ENCODE measurements around the gene KYNU. TPM values are rescaled to one million over a fixed set of nuclear protein-coding genes. Genes with fewer than 3 reads are reported as not detected.
A peak's percentile ranks its signal among the peaks of the same experiment; 100 is the strongest.

KYNU gene
- total RNA-seq, 1 experiment from 2014 or later: 0.37 TPM

DNA sequence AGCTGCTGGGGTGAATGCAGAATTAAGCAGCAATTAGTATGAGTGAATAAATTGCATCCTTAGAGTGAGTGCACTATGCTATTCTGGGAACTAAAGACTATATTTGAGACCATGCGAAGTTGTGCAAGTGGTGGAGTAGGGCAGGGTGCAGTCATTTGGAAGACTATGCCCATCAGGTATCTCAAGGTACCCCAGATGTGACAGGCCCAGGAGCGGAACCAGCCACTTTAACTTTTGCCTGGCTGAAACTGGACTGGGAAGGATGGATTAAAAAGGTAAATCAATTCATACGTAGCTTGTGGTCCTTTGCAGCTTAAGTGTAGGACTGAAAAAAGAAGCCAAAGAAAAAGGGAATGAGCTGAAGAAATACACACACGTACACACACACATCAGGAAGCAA, 1.7 kb downstream of the KYNU start:
- peaks cover 1 to 5% of the 10 kb centered on the region in 2 experiments; a peak in 3 of 4 replicates for H3K4me1 Mint-ChIP-seq
- Histone ChIP-seq H3K14ac (ENCODE audit: insufficient read depth, low read length) (no peak overlapping the region), H4K91ac (ENCODE audit: insufficient read length, low read depth, low read length) (no peak overlapping the region), H2BK15ac (ENCODE audit: low read depth, low read length) (no peak overlapping the region), H3K23me2 (ENCODE audit: insufficient read length, low read depth, low read length, poor library complexity, severe bottlenecking) (no peaks in the 10 kb centered on the region), H3K79me1 (ENCODE audit: insufficient read depth, low read depth, low read length, poor library complexity, severe bottlenecking) (no peaks in the 10 kb centered on the region), H4K20me1 (ENCODE audit: control insufficient read depth, insufficient read depth, insufficient read length) (no peaks in the 10 kb centered on the region), H2BK20ac (ENCODE audit: low read depth, low read length, poor library complexity, severe bottlenecking) (no peak overlapping the region), H3K27me3 (ENCODE audit: insufficient read depth, low read length) (no peaks in the 10 kb centered on the region), H3K23ac (ENCODE audit: insufficient read length, low read depth, low read length) (no peak overlapping the region), H3K27ac (ENCODE audit: insufficient read length, low read depth, low read length) (no peak overlapping the region), H4K5ac (ENCODE audit: insufficient read length, low read depth, low read length) (no peak overlapping the region), H3K4ac (ENCODE audit: low read depth, low read length) (no peak overlapping the region), H3K4me2 (ENCODE audit: insufficient read depth, insufficient read length, low read length) (no peak overlapping the region), H4K8ac (replicated peaks; ENCODE audit: insufficient read length, low read depth, low read length) (no peak overlapping the region), H3K9me3 (ENCODE audit: control insufficient read depth, low read depth, low read length) (no peaks in the 10 kb centered on the region), H3K9ac (ENCODE audit: extremely low read depth, insufficient read length, low read length) (no peak overlapping the region), H2AK5ac (ENCODE audit: insufficient read length, low read length) (no peak overlapping the region), H2BK12ac (ENCODE audit: insufficient read length, low read depth, low read length) (no peak overlapping the region), H2BK5ac (ENCODE audit: insufficient read length, low read length) (no peak overlapping the region), H3K18ac (ENCODE audit: insufficient read length, low read depth, low read length) (no peak overlapping the region), H3K56ac (ENCODE audit: insufficient read length, low read depth, low read length) (no peak overlapping the region), H2AFZ (ENCODE audit: low read length) (no peak overlapping the region), H3K4me1 (ENCODE audit: insufficient read depth, low read length) (no peaks in the 10 kb centered on the region), H2BK120ac (ENCODE audit: low read depth, low read length, poor library complexity, severe bottlenecking) (no peak overlapping the region), H3K79me2 (ENCODE audit: insufficient read depth, low read length) (no peaks in the 10 kb centered on the region), H3T11ph (ENCODE audit: low read length) (no peak overlapping the region)
- WGBS (ENCODE audit: extremely low coverage, insufficient read length, low lambda C conversion rate): no CpG with 5 or more reads among the region's 4 CpGs
- peak overlapping the region in 1 of 3 experiments; percentile 44; a peak in 1 of 7 replicates for H3K27ac Mint-ChIP-seq
- H3K4me3 Mint-ChIP-seq: no peak overlapping the region
- H3K36me3 Mint-ChIP-seq (ENCODE audit: insufficient read depth in 1 of 3, low read depth in 3 of 3): peaks cover 0 to 4% (median 2%) of the 10 kb centered on the region in 3 experiments; a peak in 3 of 7 replicates
- peaks cover 0 to 2% of the 10 kb centered on the region in 2 experiments; a peak in 2 of 5 replicates for H3K9me3 Mint-ChIP-seq
- no peaks in the 10 kb centered on the region for H3K27me3 Mint-ChIP-seq (ENCODE audit: low read depth)
- TF ChIP-seq, protein P1, sequence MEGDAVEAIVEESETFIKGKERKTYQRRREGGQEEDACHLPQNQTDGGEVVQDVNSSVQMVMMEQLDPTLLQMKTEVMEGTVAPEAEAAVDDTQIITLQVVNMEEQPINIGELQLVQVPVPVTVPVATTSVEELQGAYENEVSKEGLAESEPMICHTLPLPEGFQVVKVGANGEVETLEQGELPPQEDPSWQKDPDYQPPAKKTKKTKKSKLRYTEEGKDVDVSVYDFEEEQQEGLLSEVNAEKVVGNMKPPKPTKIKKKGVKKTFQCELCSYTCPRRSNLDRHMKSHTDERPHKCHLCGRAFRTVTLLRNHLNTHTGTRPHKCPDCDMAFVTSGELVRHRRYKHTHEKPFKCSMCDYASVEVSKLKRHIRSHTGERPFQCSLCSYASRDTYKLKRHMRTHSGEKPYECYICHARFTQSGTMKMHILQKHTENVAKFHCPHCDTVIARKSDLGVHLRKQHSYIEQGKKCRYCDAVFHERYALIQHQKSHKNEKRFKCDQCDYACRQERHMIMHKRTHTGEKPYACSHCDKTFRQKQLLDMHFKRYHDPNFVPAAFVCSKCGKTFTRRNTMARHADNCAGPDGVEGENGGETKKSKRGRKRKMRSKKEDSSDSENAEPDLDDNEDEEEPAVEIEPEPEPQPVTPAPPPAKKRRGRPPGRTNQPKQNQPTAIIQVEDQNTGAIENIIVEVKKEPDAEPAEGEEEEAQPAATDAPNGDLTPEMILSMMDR (conservative IDR thresholded peaks at IDR 0.05): no peak
- DNase-seq: no peak

Data from H9 (cell line).